CD4-positive, alpha-beta T cell treated with Interleukin-2 at 100 ng/mL for 4 hours (primary cell): ENCODE measurements around the gene TRIM14.
A peak's percentile ranks its signal among the peaks of the same experiment; 100 is the strongest.
"Not testable (repeated sequence)": the region's sequence is repeated elsewhere in the genome, so short reads cannot be mapped to it uniquely, and the experiment has no call there.

Source experiments
- DNase-seq: peaks from one replicate; pipeline ENCODE4 v3.0.0-alpha.2; 2020; ENCODE audit warnings: low spot score

The TRIM14 gene

DNA sequence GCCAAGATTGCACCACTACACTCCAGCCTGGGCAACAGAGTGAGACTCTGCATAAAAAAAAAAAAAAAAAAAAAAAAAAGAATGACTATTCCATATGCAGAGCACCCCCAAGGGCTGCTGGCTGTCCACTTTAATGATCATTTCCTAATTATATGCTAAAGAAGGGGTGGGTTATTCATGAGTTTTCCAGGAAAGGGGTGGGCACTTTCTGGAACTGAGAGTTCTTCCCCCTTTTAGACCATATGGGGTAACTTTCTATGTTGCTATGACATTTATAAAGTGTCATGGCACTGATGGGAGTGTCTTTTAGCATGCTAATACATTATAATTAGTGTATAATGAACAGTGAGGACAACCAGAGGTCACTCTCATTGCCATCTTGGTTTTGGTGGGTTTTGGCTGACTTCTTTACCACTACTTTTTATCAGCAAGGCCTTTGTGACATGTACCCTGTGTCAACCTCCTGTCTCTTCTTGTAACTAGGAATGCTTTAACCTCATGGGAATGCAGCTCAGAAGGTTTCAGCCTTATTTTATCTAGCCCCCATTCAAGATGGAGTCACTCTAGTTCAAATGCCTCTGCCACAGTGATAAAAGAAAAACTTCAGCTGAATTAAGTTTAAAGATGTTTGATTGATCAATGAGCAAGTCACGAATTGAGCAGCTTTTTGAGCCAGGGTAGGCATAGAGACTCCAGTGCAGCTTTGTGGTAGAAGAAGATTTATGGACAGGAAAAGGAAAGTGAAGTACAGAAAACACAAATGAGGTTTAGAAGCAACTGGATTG, 69.5 kb downstream of the TRIM14 start:
- no peak for DNase-seq

DNA sequence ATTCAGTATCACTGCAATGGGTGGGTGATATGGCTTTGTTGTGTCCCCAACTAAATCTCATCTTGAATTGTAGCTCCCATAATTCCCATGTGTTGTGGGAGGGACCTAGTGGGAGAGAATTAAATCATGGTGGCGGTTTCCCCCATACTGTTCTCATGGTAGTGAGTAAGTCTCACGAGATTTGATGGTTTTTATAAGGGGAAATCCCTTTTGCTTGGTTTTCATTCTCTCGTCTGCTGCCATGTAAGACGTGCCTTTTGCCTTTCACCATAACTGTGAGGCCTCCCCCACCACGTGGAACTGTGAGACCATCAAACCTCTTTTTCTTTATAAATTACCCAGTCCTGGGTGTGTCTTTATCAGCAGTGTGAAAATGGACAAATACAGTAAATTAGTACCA, 72.0 kb downstream of the TRIM14 start:
- no peak for DNase-seq

DNA sequence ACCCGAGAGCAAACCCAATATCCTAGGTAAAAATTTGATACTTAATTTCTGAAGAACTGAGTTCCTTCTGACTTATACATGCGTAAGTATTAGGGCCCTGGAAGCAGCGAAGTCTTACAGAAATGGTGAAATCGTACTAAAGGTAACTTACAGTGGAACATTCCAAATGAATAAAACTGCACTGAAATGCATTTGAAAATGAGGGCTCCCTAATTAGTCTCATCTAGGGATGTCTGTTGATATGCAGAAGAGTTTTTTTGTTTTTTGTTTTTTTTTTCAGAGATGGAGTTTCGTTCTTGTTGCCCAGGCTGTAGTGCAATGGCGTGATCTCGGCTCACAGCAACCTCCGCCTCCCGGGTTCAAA, 72.9 kb downstream of the TRIM14 start:
- no peak for DNase-seq

DNA sequence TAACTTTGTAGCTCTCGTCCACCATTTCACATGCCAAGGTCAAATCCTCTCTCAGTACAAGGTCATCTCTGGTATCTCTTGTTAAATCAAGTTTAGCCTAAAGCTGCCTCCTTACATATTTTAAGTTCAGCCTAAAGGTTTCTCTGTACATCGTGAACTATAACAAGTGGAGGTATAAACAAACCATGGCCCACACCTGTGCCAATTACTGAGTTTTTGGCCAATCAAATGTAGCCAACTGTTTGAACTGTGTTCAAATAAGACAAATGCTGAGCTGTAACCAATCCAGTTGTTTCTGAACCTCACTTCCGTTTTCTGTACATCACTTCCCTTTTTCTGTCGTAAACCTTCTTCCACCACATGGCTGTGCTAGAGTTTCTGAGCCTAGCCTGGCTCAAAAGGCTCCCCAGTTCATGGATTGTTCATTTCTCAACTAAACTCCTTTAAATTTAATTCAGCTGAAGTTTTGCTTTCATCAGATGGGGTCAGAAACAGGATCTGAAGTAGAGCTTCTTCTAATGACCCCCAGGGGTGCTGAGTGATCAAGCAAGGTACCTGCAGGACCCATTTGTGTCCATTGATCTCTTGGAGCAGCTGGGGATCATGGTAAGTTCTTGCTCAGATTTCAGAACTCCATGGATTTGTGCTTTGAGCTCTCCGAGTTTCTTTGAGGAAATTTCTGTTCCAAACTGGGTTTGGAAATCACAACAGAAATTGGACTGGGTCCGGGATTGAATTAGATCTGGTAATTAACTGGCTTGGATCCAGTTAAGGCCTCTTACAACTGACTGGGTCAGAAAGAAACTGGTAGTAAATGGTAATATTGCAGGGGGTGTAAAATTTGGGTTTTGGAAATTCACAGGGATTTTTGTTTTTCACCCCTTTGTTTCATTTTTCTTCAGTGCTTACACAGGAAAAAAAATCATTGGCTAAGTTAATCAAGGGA, 73.5 kb downstream of the TRIM14 start:
- peak; percentile 69 for DNase-seq

DNA sequence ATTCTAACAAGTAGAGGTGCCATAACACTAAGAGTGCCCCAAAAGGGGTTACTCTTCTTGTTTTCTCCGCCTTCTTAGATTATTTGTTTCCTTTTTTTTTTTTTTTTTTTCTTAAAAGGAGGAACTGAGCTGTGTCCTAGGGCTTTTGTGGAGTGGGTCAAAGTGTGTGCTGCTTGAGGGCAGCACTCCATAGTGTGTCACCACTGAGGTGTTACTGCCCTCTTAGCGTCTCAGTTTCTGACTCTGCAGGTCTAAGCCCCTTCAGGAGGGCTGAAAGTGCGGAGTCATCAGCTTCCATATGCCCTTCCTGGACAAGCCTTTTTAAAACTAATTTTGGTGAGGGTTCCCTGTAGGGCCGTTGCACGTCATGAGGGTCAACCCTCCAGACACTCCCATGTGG, 75.1 kb downstream of the TRIM14 start:
- DNase-seq, result no peak

DNA sequence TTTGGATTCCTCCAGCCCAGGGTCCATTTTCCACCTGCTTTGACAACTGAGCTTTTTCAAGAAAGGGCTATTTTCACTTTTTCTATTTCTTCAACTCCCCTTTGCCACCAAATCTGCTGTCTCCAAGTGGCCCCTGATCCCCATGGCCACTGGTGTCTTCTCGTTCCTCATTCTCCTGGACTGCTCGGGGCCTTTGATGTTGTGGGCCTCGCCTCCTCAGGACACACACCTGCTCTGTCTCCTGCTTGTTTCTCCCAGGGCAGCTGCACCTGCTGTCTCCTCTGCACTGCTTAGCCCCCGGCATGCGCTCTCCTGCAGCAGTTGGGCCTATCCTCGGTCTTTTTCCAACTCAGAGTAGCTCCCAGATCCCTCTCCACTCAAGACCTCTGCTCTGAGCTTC, 78.8 kb downstream of the TRIM14 start:
- no peak for DNase-seq

DNA sequence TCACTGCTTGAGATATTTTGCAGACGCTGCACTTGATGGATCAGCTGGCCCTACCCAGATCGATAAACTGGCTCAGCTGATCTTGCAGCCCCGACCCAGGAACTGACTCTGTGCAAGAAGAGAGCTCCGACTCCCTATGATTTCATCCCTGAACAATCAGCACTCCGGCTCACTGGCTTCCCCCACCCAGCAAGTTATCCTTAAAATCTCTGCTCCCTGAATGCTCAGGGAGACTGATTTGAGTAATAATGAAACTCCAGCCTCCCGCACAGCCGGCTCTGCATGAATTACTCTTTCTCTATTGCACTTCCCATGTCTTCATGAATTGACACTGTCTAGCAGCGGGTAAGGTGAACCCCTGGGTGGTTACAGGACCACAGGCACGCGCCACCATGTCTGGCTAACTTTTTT, 79.4 kb downstream of the TRIM14 start:
- no peak for DNase-seq

DNA sequence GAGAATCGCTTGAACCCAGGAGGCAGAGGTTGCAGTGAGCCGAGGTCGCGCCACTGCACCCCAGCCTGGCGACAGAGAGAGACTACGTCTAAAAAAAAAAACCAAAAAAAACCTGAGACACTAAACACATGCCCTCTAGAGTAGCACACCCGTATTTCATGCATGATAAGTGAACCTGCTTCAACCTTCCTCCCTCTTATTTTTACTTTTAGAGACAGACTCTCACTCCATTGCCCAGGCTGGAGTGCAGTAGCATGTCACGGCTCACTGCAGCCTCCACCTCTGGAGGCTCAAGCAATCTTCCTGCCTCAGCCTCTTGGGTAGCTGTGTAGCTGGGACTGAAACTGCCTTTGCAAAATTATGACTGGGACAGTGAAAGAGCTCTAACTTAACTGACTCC, 80.1 kb downstream of the TRIM14 start:
- DNase-seq, result no peak

DNA sequence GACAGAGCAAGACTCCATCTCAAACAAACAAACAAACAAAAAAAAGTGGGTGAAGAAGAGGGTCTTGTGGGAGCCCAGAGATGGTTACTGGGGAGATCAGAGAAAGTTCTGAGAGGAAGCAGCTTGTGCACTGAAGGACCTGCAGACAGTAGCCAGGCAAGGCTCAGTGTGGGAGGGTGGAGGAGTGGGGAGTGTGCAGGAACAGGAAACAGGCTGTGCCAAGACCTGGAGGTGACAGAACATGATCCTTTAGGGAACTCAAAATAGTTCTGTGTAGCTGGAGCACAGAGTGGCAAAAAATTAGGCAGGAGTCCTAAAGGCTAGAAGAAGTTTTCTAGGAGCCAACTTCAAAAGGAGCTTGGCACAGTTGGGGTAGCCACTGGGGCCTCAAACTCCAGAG, 81.7 kb downstream of the TRIM14 start:
- no peak for DNase-seq

DNA sequence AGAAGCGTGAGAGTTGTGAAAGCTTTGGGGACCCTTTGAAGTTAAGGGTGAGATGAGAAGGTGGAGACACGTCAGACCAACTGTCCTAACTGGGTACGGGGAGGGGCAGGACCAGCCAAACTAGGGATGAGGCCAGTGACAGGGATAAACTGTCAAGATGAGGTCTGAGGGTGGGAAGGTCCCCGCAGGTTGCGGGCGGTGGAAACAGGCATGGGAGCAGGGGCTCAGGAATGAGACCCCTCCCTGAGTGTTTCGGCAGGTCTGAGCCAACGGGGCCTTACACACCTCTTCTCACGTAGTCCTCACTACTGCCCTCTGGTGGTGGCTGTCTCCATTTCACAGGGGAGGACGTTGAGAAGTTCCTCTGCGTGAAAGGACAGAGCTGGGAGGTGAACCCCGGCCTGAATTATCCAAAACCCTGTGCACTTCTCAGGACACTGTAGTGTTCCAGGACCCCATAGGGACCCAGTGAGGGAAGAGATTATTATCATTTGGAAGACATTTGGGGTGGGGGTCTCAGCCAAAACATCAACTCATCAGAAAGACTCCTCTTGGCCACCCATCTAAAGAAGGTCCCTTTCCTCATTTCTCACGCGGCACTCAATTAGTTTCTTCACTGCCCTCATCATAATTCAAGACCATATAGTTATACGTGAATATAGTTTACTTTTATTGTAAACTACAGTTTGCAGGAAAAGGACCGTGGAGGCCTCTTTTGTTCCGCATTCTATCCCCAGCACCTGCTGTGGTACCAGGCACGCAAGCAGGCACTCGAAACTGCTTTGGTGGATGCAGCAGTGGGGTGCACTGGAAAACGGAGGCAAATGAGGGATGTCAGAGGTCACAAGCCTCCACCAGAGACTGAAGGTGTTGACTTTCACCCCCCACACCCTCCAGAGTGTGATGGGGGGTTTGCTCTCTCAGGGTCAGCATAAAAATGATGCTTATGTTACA, 84.2 kb downstream of the TRIM14 start:
- peak; percentile 92 for DNase-seq

DNA sequence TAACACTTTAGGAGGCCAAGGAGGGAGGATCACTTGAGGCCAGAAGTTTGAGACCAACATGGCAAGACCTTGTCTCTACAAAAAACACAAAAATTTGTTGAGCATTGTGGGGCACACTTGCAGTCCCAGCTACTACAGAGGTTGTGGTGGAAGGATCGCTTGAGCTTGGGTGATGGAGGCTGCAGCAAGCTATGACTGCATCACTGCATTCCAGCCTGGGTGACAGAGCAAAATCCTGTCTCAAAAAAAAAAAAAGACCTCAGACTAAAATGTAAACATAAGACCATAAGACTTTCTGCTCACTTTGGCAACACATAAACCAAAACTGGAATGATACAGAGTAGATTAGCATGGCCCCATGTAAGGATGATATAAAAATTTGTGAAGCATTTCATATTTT, 87.1 kb downstream of the TRIM14 start:
- no peak for DNase-seq

DNA sequence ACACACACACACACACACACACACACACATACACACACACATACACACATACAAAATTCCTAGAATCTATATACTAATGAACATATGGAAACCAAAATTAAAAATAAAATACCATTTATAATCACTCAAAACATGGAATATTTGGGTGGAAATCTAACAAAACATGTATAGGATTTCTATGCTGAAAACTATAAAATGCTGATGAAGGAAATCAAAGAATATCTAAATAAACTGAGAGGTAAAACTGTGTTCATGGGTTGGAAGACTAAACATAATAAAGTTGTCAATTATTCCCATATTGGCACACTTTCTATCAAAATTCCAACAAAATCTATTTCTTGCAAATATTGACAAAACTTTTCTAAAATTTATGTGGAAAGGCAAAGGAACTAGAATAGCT, 87.9 kb downstream of the TRIM14 start:
- no peak for DNase-seq

DNA sequence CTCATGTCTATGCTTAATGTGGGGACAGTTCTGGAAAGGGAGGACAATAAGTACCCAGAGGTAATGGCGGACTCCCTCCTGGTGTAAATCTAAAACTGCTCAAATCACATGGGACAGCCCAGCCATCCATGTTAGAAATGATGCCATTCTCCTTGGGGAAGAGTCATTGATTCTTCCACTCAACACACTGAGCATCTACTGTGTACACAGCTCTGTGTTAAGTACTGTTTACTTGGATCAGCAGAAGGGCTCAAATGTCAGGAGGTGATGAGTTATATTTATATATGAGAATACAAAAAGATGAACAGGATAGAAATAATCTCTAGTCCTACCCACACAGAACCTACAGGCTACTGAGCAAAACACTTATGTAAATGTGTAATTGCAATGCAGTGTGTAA, 94.3 kb downstream of the TRIM14 start:
- no peak for DNase-seq

DNA sequence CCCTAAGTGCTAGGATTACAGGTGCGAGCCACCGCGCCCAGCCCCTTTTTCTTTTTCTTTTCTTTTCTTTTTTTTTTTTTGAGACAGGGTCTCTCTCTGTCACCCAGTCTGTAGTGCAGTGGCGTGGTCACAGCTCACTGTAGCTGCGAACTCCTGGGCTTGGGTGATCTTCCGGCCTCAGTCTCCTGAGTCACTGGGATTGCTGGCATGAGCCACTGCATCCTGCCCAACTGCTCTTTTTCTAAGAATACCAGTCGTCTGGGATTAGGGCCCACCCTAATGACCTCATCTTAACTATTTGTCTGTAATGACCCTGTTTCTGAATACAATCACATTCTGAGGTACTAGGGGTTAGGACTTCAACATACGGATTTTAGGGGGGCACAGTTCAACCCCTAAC, 96.6 kb downstream of the TRIM14 start:
- DNase-seq, result no peak

DNA sequence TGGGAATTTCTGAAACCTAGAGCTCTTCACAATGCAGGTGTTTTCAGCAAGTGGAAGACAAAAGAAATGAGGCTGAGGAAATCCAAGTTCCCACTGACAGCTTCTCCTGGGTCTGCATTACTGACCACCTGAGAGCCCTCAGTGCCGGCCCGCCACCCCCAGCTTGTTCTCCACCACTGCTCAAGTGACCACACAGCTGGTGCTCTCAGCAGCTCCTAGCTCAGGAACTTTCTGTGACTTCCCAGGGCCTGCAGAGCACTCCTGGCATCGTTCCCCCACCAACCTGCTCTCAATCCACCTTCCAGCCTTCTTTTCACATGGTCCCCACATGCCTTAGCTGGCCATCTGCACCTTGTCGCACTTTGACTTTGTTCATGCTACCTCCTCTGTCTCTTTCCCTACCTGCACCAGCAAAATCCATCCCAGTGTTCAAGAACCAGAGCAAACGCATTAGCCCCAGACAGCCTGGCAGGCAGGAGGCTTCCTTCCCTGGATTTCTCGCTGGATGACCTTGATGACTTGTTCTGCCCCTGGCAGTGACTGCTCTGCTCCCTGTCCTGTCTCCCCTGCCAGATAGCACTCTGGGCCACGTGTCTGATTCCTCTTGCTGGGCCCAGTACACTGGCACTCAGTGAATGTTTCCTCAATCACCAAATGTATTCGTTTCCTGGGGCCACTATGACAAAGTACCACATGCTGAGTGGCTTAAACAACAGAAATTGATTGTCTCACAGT, 97.5 kb downstream of the TRIM14 start:
- DNase-seq, result no peak

DNA sequence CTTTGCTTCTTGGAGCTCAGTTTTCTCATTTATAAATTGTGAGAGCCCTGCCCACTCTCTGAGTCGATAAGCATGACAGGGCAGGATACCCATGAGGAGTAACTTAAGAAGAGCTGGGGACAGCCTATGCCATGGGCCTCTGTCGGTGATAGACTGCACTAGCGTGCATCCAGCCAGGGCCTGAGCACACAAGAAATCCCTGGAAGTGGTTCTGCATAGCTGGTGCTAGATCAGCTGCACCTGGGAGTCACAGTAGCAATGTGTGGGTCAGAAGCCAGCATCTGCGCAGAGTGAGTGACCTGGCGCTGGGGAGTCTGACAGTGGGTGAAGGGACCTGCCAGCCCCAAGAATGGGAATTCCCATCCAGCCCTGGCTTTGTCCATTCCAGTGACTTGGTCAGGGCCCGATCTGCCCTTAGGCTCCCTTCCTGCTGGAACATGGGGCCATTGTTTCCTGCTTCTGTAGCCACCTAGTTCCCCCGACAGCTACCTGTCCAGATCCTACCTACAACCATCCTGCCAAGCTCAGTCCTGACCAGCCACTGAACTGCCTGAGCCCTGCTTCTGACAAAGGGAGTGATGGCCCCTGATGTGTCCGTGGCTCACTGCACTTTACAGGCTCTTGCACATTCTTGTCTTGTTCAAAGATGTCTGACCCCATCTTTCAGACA, 98.4 kb downstream of the TRIM14 start:
- no peak for DNase-seq

DNA sequence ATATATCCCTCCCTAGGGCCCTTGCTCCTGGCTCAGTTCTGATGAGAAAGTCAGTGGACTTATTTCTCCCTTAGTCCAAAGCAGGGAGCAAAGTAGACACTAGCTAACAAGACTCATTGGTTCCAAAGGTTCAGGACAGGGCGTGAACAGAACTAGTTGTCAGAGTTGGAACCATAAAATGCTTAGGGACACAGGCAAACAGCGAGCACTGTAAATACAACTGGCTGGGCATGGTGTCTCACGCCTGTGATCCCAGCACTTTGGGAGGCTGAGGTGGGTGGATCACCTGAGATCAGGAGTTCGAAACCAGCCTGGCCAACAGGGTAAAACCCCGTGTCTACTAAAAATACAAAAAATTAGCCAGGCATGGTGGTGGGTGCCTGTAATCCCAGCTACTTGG, 99.2 kb downstream of the TRIM14 start:
- DNase-seq, result not testable (repeated sequence)
